Mesothelial cell of epicardium (in vitro differentiated cells): ENCODE measurements around the gene MICAL2. TPM values are rescaled to one million over a fixed set of nuclear protein-coding genes. Genes with fewer than 3 reads are reported as not detected.

Experiments
- DNase-seq, 2 experiments: peaks; one replicate each; pipeline ENCODE4 v3.0.0; 2021; ENCODE audit warnings: low spot score in 2 of 2; ENCODE audit not compliant: unreplicated experiment in 2 of 2
- H3K27ac Mint-ChIP-seq: 2 replicates; pipeline ENCODE4 v1.8.0; 2021; ENCODE audit warnings: mixed read lengths
- H3K27me3 Mint-ChIP-seq: 2 replicates; pipeline ENCODE4 v1.8.0; 2021; ENCODE audit warnings: low read depth, mixed read lengths
- H3K36me3 Mint-ChIP-seq: 2 replicates; pipeline ENCODE4 v1.8.0; 2021; ENCODE audit warnings: mixed read lengths
- H3K4me1 Mint-ChIP-seq: 2 replicates; pipeline ENCODE4 v1.8.0; 2021; ENCODE audit warnings: mixed read lengths
- H3K4me3 Mint-ChIP-seq: 2 replicates; pipeline ENCODE4 v1.8.0; 2021; ENCODE audit warnings: mild to moderate bottlenecking, moderate library complexity, mixed read lengths
- H3K9me3 Mint-ChIP-seq: 2 replicates; pipeline ENCODE4 v1.8.0; 2021; ENCODE audit warnings: mixed read lengths
- total RNA-seq: library from RNA; stranded (reverse); gene quantifications from 3 replicates; pipeline ENCODE4 v1.2.1, GENCODE V29; 2021
- TF ChIP-seq, protein P1 (sequence below): fragments of 200-600 bp; sonication (generic); IDR thresholded peaks from one replicate; pipeline ENCODE4 v1.5.0; 2021; ENCODE audit warnings: antibody characterized with exemption; ENCODE audit not compliant: unreplicated experiment

The MICAL2 gene
- total RNA-seq, 1 donor from 2014 or later: 15.0 TPM

DNA sequence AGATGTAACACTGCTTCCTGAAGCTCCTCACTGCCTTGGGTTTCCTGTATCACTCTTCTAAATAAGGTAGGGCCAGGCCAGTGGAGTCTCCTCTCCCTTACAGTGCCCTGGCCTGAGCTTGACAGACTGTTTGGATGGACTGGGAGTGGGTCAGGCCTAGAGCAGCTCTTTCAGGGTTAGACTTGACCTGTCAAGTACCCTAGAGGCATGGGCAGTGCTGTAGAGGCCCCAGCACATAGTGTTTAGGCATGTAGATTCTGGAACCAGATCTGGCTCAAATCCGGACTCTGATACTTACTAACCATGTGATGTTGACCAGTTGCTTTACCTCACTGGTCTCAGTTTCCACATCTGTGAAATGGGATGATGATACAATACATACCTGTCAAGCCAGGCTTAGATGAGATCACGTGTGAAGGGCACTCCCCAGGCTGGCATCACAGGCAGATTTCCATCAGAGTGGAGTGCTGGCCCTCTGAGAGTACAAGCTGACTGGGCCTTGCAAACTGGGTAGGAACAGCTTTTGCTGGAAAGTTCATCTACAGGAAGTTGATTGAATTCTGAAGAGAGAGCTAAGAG, 1.4 kb upstream of the MICAL2 start:
- TF ChIP-seq, protein P1, sequence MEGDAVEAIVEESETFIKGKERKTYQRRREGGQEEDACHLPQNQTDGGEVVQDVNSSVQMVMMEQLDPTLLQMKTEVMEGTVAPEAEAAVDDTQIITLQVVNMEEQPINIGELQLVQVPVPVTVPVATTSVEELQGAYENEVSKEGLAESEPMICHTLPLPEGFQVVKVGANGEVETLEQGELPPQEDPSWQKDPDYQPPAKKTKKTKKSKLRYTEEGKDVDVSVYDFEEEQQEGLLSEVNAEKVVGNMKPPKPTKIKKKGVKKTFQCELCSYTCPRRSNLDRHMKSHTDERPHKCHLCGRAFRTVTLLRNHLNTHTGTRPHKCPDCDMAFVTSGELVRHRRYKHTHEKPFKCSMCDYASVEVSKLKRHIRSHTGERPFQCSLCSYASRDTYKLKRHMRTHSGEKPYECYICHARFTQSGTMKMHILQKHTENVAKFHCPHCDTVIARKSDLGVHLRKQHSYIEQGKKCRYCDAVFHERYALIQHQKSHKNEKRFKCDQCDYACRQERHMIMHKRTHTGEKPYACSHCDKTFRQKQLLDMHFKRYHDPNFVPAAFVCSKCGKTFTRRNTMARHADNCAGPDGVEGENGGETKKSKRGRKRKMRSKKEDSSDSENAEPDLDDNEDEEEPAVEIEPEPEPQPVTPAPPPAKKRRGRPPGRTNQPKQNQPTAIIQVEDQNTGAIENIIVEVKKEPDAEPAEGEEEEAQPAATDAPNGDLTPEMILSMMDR: no peak
- H3K36me3 Mint-ChIP-seq: no peaks in the 10 kb centered on the region
- DNase-seq: no peak
- peaks cover 81% of the 10 kb centered on the region for H3K27me3 Mint-ChIP-seq
- H3K27ac Mint-ChIP-seq: no peak overlapping the region
- H3K9me3 Mint-ChIP-seq: no peaks in the 10 kb centered on the region
- H3K4me1 Mint-ChIP-seq: peaks cover 4% of the 10 kb centered on the region
- peak overlapping the region; percentile 10 for H3K4me3 Mint-ChIP-seq

DNA sequence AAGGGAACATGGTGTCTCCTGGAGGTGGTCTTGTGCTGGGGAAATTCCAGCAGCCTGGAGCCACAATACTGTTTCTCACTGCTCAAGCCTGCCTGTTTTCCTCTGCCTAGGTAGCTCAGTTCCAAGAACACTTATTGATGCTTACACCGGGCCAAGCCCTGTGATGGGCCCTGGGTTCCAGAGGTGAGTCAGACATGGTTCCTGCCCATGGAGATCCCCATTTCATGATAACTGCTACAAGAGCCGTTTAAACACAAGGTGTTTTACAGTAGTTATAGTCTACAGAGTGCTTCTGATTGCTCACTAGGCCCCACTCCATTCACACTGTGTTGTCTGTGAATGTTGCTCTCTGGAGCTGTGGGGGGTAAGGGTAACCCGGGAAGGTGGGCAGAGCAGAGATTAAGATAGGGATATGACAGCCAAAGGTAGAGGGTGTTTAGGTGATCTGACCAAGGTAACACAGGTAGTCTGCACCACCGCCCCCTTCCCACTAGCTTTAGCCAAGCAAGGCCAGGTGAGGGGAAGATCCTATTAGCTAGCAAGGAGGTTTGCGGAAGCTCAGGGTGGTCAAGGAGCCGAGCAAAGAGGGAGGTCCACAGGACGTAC, 696 bp upstream of the MICAL2 start:
- Mint-ChIP-seq H3K27ac (no peak overlapping the region), H3K4me3 (peak overlapping the region; percentile 59), H3K9me3 (no peaks in the 10 kb centered on the region), H3K27me3 (peaks cover 80% of the 10 kb centered on the region), H3K4me1 (peaks cover 4% of the 10 kb centered on the region), H3K36me3 (no peaks in the 10 kb centered on the region)
- no peak for DNase-seq
- TF ChIP-seq, protein P1: no peak

DNA sequence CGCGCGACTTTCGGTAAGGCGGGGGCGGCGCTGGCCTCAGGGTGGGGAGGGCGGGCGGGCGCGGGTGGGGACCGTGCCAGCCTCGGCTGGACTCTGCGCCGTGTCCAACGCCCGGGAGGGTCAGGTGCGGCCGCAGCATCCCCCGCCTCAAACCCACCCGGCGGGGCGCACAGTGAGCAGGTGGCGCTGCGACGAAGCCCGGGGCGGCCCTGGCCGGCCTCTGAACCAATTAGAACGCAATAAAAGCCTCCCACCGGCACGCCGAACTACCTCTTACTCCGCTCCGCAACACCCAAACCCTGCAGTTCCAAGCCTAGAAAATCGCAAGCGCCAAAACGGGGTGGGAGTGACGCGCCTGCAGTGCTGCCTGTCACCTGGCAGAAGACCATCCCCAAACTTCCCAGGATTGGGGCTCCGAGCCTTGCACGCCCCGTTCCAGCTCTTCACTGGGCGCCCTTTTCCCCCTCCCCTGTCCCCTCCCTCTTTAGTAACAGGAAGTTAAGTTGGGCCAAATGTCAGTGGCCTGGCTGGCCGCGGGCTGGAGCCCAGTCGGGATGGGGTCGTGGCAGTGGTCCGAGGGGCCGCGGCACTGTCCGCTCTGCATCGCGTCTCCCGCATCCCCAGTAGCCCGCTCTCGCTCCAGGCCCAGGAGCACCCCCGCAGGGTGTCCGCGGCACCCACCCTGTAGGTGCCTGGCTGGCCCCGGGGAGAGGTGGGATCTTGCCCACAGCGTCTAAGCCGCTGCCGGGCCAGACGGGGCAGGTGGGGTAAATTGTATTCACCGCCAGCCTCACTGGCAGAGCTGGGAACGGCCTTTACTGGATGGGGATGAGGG, 541 bp downstream of the MICAL2 start:
- DNase-seq: peak in 1 of 2 experiments; percentile 45
- H3K4me1 Mint-ChIP-seq: peaks cover 4% of the 10 kb centered on the region
- no peaks in the 10 kb centered on the region for H3K9me3 Mint-ChIP-seq
- no peak overlapping the region for H3K27ac Mint-ChIP-seq
- peaks cover 71% of the 10 kb centered on the region for H3K27me3 Mint-ChIP-seq
- H3K4me3 Mint-ChIP-seq: peak overlapping the region; percentile 52
- TF ChIP-seq, protein P1: no peak
- no peaks in the 10 kb centered on the region for H3K36me3 Mint-ChIP-seq

DNA sequence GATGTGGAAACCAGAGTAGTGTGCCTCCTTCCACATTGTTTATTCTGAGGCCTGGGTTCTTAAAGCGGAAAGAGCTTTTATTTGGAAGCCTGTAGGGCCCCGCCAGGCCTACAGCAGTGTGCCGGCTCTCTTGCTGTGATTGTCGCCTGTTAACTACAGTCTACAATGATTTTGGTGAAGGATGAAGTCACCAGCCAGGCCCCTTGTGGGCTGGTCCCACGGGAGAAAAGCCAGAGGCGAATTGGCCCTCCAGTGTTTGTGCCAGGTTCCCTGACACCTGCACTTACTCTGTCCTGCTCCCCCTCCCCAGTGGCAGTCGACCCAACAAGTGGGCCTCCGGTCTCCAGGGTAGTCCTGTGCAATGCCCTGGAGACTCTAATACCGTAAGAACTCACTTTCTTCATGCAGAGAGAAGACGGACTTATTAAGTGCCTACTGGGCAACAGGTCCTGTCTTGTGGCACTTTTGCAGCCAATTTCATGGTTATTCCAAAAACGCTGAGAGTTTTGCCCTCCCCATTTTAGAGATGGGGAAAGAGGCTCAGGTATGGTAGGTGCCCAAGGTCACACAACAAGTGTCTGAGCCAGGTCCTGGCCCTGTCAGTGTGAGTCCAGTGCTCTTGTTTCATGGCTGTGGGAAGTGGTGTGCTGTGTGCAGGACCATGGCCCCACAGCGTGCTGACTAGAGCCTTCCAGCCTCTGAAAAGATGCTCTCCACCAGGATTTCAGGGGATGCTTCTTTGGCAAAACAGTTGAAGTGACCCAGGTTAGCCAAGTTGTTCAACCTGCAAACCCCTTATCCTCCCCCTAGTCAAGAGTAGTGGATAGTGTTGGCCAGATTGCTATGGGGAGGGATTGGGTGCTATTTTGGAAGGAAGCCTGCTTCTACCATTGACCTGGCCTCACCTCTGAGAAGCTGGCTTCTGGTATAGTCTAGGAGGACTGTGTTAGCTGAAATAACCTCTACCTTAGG, 1.4 kb downstream of the MICAL2 start:
- Mint-ChIP-seq H3K9me3 (no peaks in the 10 kb centered on the region), H3K4me1 (peaks cover 7% of the 10 kb centered on the region), H3K4me3 (peak overlapping the region; percentile 52), H3K27me3 (peaks cover 64% of the 10 kb centered on the region), H3K27ac (no peak overlapping the region), H3K36me3 (no peaks in the 10 kb centered on the region)
- TF ChIP-seq, protein P1: no peak
- DNase-seq: no peak

DNA sequence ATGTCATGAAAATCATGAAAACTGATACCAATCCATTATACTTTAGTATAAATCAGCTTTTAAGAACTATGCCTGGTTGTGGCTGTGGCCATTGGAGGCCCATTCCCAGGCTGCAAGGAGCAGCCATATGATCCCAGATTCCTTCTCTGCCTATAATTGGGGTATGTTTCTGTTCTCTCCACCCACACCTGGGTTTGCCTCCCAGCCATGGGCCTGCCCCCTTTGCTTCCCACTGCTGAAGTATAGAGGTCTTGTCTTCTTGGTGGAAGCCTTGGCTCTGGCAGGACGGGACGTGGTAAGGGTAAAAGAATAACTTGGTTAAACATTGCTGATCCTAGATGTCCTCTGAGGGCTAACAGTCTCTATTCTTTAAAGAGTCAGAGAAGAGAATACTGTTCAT, 2.4 kb downstream of the MICAL2 start:
- H3K4me3 Mint-ChIP-seq: no peak overlapping the region
- no peak overlapping the region for H3K27ac Mint-ChIP-seq
- TF ChIP-seq, protein P1: no peak
- no peak for DNase-seq
- H3K27me3 Mint-ChIP-seq: peaks cover 62% of the 10 kb centered on the region
- no peaks in the 10 kb centered on the region for H3K9me3 Mint-ChIP-seq
- H3K36me3 Mint-ChIP-seq: no peaks in the 10 kb centered on the region
- H3K4me1 Mint-ChIP-seq: peaks cover 15% of the 10 kb centered on the region
